ENCODE data around the gene SLC25A21.

- no peak for TF ChIP-seq POLR2AphosphoS5 (IDR thresholded peaks at IDR 0.05; ENCODE audit: low read depth)
- no peak for TF ChIP-seq CTCF (conservative IDR thresholded peaks at IDR 0.05; ENCODE audit: low read depth in 2 of 2)
- no peak for TF ChIP-seq EZH2 (IDR thresholded peaks at IDR 0.05; ENCODE audit: low read depth, unreplicated experiment)
- TF ChIP-seq EZH2phosphoT487 (IDR thresholded peaks at IDR 0.05; ENCODE audit: unreplicated experiment) = no peak
- no peak for TF ChIP-seq REST (IDR thresholded peaks at IDR 0.05; ENCODE audit: unreplicated experiment)
- no peak for TF ChIP-seq CREB1 (CRISPR knock-in tag; IDR thresholded peaks at IDR 0.05; ENCODE audit: low read depth)
- TF ChIP-seq JUNB (IDR thresholded peaks at IDR 0.05; ENCODE audit: unreplicated experiment) = no peak
- no peak for TF ChIP-seq ETS1 (IDR thresholded peaks at IDR 0.05)
- TF ChIP-seq NANOG (IDR thresholded peaks at IDR 0.05; ENCODE audit: borderline replicate concordance) = no peak
- TF ChIP-seq ZNF331 (CRISPR knock-in tag; IDR thresholded peaks at IDR 0.05; ENCODE audit: low read depth) = no peak
- TF ChIP-seq ZNF114 (CRISPR knock-in tag; IDR thresholded peaks at IDR 0.05) = no peak
These were observed 755 bp downstream of the SLC25A21 start for GRCh38 chr14:37171678-37172023.

Measured in GM23338 (cell line).